ENCODE results near the gene FAM222B.
"Not testable (repeated sequence)": the region's sequence is repeated elsewhere in the genome, so short reads cannot be mapped to it uniquely, and the experiment has no call there.

The FAM222B gene

GRCh38 chr17:28846231-28846630 lies 3.6 kb upstream of the FAM222B start:
- DNase-seq (ENCODE audit: extremely low read depth in 1 of 2, low read depth in 1 of 2), result peak in 1 of 2 donors; percentile 3

GRCh38 chr17:28843816-28844148 lies 1.2 kb upstream of the FAM222B start:
- no peak for DNase-seq (ENCODE audit: extremely low read depth in 1 of 2, low read depth in 1 of 2)

GRCh38 chr17:28841901-28842281 lies 699 bp downstream of the FAM222B start:
- DNase-seq (ENCODE audit: extremely low read depth in 1 of 2, low read depth in 1 of 2), result no peak

GRCh38 chr17:28839221-28839620 lies 3.4 kb downstream of the FAM222B start:
- DNase-seq (ENCODE audit: extremely low read depth in 1 of 2, low read depth in 1 of 2), result no peak

GRCh38 chr17:28836541-28836940 lies 6.0 kb downstream of the FAM222B start:
- not testable (repeated sequence) for DNase-seq (ENCODE audit: extremely low read depth in 1 of 2, low read depth in 1 of 2)

GRCh38 chr17:28834420-28834819 lies 8.2 kb downstream of the FAM222B start:
- no peak for DNase-seq (ENCODE audit: extremely low read depth in 1 of 2, low read depth in 1 of 2)

GRCh38 chr17:28828294-28829040 lies 14.1 kb downstream of the FAM222B start:
- no peak for DNase-seq (ENCODE audit: extremely low read depth in 1 of 2, low read depth in 1 of 2)

GRCh38 chr17:28827672-28828071 lies 14.9 kb downstream of the FAM222B start:
- DNase-seq (ENCODE audit: extremely low read depth in 1 of 2, low read depth in 1 of 2), result no peak

- DNase-seq (ENCODE audit: extremely low read depth in 1 of 2, low read depth in 1 of 2), result no peak
These were observed 23.0 kb downstream of the FAM222B start for GRCh38 chr17:28819582-28819981.

- DNase-seq (ENCODE audit: extremely low read depth in 1 of 2, low read depth in 1 of 2), result no peak
These were observed 23.8 kb downstream of the FAM222B start for GRCh38 chr17:28818819-28819221.

- no peak for DNase-seq (ENCODE audit: extremely low read depth in 1 of 2, low read depth in 1 of 2)
These were observed 26.1 kb downstream of the FAM222B start for GRCh38 chr17:28816540-28816939.

- DNase-seq (ENCODE audit: extremely low read depth in 1 of 2, low read depth in 1 of 2), result no peak
These were observed 29.7 kb downstream of the FAM222B start for GRCh38 chr17:28812748-28813377.

- DNase-seq (ENCODE audit: extremely low read depth in 1 of 2, low read depth in 1 of 2), result peak; percentile 93 to 97
These were observed 30.4 kb downstream of the FAM222B start for GRCh38 chr17:28812091-28812747.

- no peak for DNase-seq (ENCODE audit: extremely low read depth in 1 of 2, low read depth in 1 of 2)
These were observed 30.9 kb downstream of the FAM222B start for GRCh38 chr17:28811651-28812090.

GRCh38 chr17:28810437-28810836 lies 32.2 kb downstream of the FAM222B start:
- DNase-seq (ENCODE audit: extremely low read depth in 1 of 2, low read depth in 1 of 2), result no peak

GRCh38 chr17:28807925-28808634 lies 34.5 kb downstream of the FAM222B start:
- DNase-seq (ENCODE audit: extremely low read depth in 1 of 2, low read depth in 1 of 2), result no peak

GRCh38 chr17:28796062-28796461 lies 46.5 kb downstream of the FAM222B start:
- no peak for DNase-seq (ENCODE audit: extremely low read depth in 1 of 2, low read depth in 1 of 2)

GRCh38 chr17:28794846-28795441 lies 47.6 kb downstream of the FAM222B start:
- not testable (repeated sequence) for DNase-seq (ENCODE audit: extremely low read depth in 1 of 2, low read depth in 1 of 2)

GRCh38 chr17:28792877-28793661 lies 49.5 kb downstream of the FAM222B start:
- no peak for DNase-seq (ENCODE audit: extremely low read depth in 1 of 2, low read depth in 1 of 2)

GRCh38 chr17:28788100-28788499 lies 54.5 kb downstream of the FAM222B start:
- DNase-seq (ENCODE audit: extremely low read depth in 1 of 2, low read depth in 1 of 2), result no peak

All from stimulated activated CD8-positive, alpha-beta memory T cell treated with anti-CD3 and anti-CD28 coated beads, Interleukin-7, amount 100 ng/mL, for 48 hours (primary cell).